Stimulated activated CD8-positive, alpha-beta memory T cell treated with anti-CD3 and anti-CD28 coated beads, Interleukin-7, amount 100 ng/mL, for 4 hours (primary cell): Measurements from ENCODE around the gene FREM1.
"Not testable (repeated sequence)": the region's sequence is repeated elsewhere in the genome, so short reads cannot be mapped to it uniquely, and the experiment has no call there.

ENCODE experiments used
- DNase-seq, 2 donors: peaks; one replicate each; pipeline ENCODE4 v3.0.0-alpha.2; 2020; ENCODE audit warnings: low read depth in 2 of 2

FREM1 gene

GRCh38 chr9:14909961-14910805 lies at the start of gene FREM1:
FREM1 (minus strand) TSS chr9:14910428; CDS start chr9:14868977, 41,451 bp downstream.
- DNase-seq = no peak

GRCh38 chr9:14958989-14959388 lies 48.8 kb upstream of the FREM1 start:
- DNase-seq = no peak

GRCh38 chr9:14957109-14957508 lies 46.9 kb upstream of the FREM1 start:
- no peak for DNase-seq

- DNase-seq = no peak
These were observed 46.0 kb upstream of the FREM1 start for GRCh38 chr9:14956208-14956607.

DNA sequence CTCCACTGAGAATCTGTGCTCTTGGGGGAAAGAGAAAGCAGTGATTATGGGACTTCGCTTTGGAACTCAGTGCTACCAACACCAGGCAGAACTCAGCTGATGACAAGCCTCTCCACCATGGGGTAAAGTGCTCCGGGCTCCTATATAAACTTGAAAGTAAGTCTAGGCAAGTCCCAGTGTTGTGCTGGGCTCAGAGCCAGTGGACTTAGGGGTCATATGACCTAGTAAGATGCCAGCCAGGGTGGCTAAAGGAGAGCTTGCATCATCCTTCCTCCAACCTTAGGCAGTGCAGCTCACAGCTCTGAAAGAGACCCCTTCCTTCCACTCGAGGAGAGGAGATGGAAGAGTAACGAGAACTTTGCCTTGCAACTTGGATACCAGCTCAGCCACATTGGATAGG lies 35.1 kb upstream of the FREM1 start:
- DNase-seq = no peak

- DNase-seq = no peak
These were observed 31.5 kb upstream of the FREM1 start for GRCh38 chr9:14941501-14942405.

DNA sequence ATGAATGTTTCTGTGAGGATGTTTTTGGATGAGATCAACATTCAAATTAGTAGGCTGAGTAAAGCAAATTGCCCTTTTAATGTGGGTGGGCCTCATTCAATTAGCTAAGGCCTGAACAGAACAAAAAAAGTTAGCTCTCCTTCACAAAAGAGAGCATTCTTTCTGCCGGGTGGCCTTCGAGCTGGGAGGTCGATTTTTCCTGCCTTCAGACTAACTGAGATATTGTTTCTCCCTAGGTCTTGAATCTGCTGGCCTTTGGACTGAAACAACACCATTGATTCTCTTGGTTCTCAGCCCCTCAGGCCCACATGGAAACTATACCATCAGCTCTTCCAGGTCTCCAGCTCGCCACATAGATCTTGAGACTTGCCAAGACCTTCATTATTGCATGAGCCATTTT lies 29.1 kb upstream of the FREM1 start:
- DNase-seq = no peak

DNA sequence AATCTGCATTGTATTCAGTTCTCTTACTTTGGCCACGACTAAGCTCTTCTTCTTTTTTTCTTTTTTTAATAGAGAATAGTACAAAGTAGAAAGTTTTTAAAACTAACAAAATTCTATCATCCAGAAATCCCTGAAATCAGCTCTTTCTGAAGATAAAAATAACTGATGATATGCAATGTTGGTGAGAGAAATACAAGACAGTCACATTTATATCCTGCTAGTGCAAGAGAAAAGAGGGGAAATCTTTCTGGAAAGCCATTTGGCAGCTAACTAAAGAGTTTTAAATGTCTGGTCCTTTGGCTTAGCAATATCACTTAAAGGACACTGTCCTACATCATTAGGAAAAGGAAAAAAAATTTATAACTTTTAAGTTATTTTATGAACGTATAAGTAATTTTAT lies 27.0 kb upstream of the FREM1 start:
- DNase-seq = no peak

DNA sequence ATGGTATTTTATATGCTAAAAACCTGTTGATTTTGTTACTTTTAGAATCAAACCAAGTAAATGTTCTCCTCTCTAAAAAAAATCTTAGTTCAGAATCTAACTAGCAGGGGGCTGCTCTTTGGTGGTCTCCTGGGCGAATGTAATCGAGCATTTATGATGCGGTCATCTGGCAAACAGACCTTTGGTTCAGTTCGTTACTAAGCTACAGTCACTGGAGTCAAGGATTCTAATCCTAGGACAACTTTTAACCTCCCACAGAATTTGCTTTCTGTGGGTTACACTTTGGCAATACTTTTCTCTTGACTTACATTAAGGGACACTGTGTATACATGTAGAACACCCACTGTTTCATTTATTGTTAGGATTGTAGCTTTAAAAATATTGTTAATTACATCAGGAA lies 26.3 kb upstream of the FREM1 start:
- DNase-seq = no peak

- DNase-seq = no peak
These were observed 25.7 kb upstream of the FREM1 start for GRCh38 chr9:14935964-14936363.

DNA sequence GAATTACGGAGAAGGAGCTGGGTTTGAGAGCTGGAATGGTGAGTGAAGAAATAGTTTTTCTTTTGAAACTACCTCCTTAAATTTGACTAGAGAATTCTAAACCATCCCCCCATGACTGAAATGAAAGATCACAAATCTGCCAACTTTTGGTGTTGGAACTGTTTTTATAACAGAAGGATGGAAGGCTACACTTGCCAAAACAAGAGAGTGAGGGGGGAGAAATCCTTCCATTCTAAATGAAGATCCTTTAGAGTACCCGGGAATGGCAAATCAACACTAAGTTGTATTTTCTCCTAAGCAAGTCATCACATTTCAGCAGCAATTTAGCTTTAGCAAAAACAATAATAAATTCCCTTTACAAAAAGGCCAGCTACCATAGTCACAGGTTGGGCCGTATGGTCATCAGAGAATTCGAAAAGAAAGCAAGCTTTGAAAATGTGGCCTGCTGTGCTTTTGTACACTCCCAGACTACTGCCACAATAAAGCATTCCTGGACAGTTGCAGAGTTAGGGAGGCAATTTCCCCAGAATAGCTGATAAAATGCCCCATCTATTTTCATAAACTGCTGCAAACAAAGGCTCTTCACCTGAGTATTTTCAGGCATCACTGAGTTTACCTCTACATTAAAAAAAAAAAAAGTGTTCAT lies 25.0 kb upstream of the FREM1 start:
- no peak for DNase-seq

GRCh38 chr9:14932641-14933040 lies 22.4 kb upstream of the FREM1 start:
- no peak for DNase-seq

DNA sequence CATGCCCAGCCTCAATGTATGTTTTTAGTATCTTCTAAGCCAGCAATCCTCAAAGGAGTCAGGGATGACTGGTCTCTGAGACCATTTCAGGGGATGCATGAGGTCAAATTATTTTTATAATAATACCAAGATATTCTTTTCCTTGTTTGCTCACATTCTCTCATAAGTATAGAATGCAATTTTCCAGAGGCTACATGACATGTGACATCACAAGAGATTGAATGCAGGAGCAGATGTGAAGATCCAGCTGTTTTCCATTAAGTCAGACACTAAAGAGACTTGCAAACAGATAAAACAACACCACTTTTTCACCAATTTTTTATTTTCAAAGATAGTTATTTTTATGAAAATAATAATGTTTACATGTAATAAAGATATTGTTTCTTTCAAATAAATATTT lies 22.0 kb upstream of the FREM1 start:
- no peak for DNase-seq

GRCh38 chr9:14926941-14927624 lies 16.9 kb upstream of the FREM1 start:
- no peak for DNase-seq

GRCh38 chr9:14924230-14925219 lies 14.3 kb upstream of the FREM1 start:
- DNase-seq = no peak

- DNase-seq = no peak
These were observed 13.5 kb upstream of the FREM1 start for GRCh38 chr9:14923701-14924100.

DNA sequence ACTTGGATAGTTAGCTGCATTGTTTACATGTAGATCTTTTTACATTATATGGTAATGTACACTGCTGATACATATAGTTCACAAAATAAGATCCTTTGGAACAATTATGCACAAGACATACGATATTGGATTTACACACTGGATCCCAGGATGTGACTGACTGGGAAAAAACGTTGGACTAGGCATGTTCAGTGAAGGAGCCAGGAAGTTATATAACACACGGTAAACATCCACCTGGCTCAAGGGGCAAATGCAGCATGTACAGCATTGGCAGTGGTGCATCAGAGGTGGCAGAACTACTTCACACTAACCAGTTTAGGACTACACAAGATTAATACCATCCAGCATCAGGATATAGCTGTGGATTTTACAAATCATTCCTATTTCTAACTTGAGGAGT lies 10.6 kb upstream of the FREM1 start:
- DNase-seq = not testable (repeated sequence)

DNA sequence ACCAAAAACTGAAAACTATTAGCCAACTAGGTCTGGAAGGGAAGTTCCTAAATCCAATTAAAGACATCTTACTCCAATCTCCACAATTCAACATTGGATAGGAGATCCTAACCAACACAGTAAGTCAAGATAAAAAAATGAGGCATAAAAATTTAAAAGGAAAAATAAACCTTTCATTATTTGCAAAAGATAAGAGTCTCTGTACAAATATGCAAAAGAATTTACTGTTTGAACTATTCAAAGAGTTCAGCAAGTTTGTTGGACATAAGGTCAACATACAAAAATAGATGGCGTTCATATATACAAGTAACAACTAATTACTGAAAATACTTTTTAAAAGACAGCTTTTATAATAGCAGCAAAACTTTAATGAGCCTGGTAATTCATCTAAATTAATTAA lies 3.1 kb upstream of the FREM1 start:
- DNase-seq = no peak

- DNase-seq = no peak
These were observed 2.6 kb upstream of the FREM1 start for GRCh38 chr9:14912859-14913258.

GRCh38 chr9:14911046-14911445 lies 818 bp upstream of the FREM1 start:
- no peak for DNase-seq

- DNase-seq = no peak
These were observed 647 bp downstream of the FREM1 start for GRCh38 chr9:14909601-14909960.
